ENCODE data around the gene SLC25A42. TPM values are rescaled to one million over a fixed set of nuclear protein-coding genes. Genes with fewer than 3 reads are reported as not detected.
"Not testable (repeated sequence)": the region's sequence is repeated elsewhere in the genome, so short reads cannot be mapped to it uniquely, and the experiment has no call there.

The SLC25A42 gene
- total and polyA plus RNA-seq, 4 donors, result 3.8 to 12.5 (median 9.9) TPM

- Histone ChIP-seq H3K9me3 (ENCODE audit: control insufficient read depth, low read length) (no peaks in the 10 kb centered on the region), H3K36me3 (ENCODE audit: control insufficient read depth in 1 of 2, insufficient read depth in 2 of 2, low read length in 1 of 2) (peaks cover 0 to 1% of the 10 kb centered on the region in 2 donors), H3K4me1 (ENCODE audit: control insufficient read depth in 1 of 2, insufficient read depth in 2 of 2, low read length in 2 of 2) (no peaks in the 10 kb centered on the region), H3K27ac (ENCODE audit: low read depth in 1 of 2, low read length in 2 of 2) (no peak overlapping the region), H3K4me3 (ENCODE audit: low read length in 2 of 2) (no peak overlapping the region), H3K27me3 (ENCODE audit: control insufficient read depth in 1 of 2, insufficient read depth in 2 of 2, low read length in 1 of 2) (no peaks in the 10 kb centered on the region)
- ATAC-seq (ENCODE audit: low FRiP score), result peak; percentile 66
- DNase-seq, result peak; percentile 59 to 83
- WGBS, 2 donors, result 36 to 41% methylated on average over 30 to 36 of the region's 36 CpGs
- intact Hi-C loops (cut with DNase I), result no loop called here
Observed at GRCh38 chr19:19105365-19106055, 41.7 kb downstream of the SLC25A42 start.

DNA sequence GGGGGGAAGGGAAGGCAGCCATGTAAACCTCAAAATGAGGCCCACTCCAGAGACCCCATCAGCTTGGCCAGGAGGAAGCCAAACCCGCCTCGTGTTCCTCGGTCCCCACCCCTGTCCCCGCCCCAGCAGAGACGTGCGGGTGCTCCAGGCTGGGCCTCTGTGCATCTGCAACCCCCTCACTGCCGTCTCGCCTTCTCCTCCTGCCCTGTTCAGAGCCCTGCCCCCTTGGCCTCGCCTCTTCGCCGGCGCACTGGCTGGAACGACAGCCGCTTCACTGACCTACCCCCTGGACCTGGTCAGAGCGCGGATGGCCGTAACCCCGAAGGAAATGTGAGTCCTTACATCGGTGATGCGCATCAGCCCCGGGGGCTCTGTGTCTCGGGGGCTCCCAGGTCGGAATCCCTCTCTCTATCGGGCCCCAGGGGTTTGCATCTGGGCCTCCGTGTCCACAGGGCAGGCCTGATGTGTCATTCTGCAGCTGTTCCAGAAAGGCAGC lies 42.3 kb downstream of the SLC25A42 start:
- H3K4me3 ChIP-seq (ENCODE audit: low read length in 2 of 2), result no peak overlapping the region
- H3K9me3 ChIP-seq (ENCODE audit: control insufficient read depth, low read length), result no peaks in the 10 kb centered on the region
- H3K27me3 ChIP-seq (ENCODE audit: control insufficient read depth in 1 of 2, insufficient read depth in 2 of 2, low read length in 1 of 2), result no peaks in the 10 kb centered on the region
- intact Hi-C loops (cut with DNase I), result no loop called here
- no peaks in the 10 kb centered on the region for H3K4me1 ChIP-seq (ENCODE audit: control insufficient read depth in 1 of 2, insufficient read depth in 2 of 2, low read length in 2 of 2)
- DNase-seq (no peak), ATAC-seq (ENCODE audit: low FRiP score) (peak; percentile 43)
- no peak overlapping the region for H3K27ac ChIP-seq (ENCODE audit: low read depth in 1 of 2, low read length in 2 of 2)
- 60 to 67% methylated on average over 25 of the region's 25 CpGs for WGBS, 2 donors
- H3K36me3 ChIP-seq (ENCODE audit: control insufficient read depth in 1 of 2, insufficient read depth in 2 of 2, low read length in 1 of 2), result no peaks in the 10 kb centered on the region

DNA sequence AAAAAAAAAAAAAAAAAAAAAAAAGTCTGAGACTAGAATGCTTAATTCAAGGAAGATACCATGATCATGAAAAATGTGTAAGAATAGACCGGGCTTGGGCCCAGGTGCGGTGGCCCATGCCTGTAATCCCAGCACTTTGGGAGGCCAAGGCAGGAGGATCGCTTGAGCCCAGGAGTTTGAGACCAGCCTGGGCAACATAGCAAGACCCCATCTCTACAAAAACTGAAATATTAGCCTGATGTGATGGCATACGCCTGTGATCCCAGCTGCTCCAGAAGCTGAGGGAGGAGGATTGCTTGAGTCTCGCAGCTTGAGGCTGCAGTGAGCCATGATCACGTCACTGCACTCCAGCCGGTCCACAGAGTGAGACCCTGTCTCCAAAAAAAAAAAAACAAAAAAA lies 43.1 kb downstream of the SLC25A42 start:
- H3K9me3 ChIP-seq (ENCODE audit: control insufficient read depth, low read length); intact Hi-C loops (cut with DNase I): not testable (repeated sequence)

DNA sequence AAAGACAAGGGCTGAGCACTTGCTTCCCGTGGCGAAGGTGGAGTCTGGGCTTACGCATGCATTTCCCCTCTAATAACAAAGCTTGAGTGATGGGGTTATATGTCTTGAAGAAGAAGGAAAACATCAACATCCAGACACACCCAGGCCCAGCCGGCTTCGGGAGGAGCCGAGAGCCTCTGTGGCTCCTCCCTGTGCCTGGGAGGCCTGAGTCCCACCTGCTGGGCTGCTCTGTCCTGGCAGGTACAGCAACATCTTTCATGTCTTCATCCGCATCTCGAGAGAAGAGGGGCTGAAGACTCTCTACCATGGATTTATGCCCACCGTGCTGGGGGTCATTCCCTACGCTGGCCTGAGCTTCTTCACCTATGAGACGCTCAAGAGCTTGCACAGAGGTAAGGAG lies 43.9 kb downstream of the SLC25A42 start:
- Histone ChIP-seq H3K9me3 (ENCODE audit: control insufficient read depth, low read length) (no peaks in the 10 kb centered on the region), H3K4me3 (ENCODE audit: low read length in 2 of 2) (no peak overlapping the region), H3K36me3 (ENCODE audit: control insufficient read depth in 1 of 2, insufficient read depth in 2 of 2, low read length in 1 of 2) (no peaks in the 10 kb centered on the region), H3K27ac (ENCODE audit: low read depth in 1 of 2, low read length in 2 of 2) (no peak overlapping the region), H3K4me1 (ENCODE audit: control insufficient read depth in 1 of 2, insufficient read depth in 2 of 2, low read length in 2 of 2) (no peaks in the 10 kb centered on the region), H3K27me3 (ENCODE audit: control insufficient read depth in 1 of 2, insufficient read depth in 2 of 2, low read length in 1 of 2) (no peaks in the 10 kb centered on the region)
- DNase-seq (no peak), ATAC-seq (ENCODE audit: low FRiP score) (no peak)
- intact Hi-C loops (cut with DNase I), result no loop called here
- 90 to 91% methylated on average over 11 of the region's 11 CpGs for WGBS, 2 donors

More for the DNA sequence above, 43.1 kb downstream of the SLC25A42 start:
- not testable (repeated sequence) for ATAC-seq (ENCODE audit: low FRiP score); H3K27ac ChIP-seq (ENCODE audit: low read depth in 1 of 2, low read length in 2 of 2); H3K27me3 ChIP-seq (ENCODE audit: control insufficient read depth in 1 of 2, insufficient read depth in 2 of 2, low read length in 1 of 2); H3K36me3 ChIP-seq (ENCODE audit: control insufficient read depth in 1 of 2, insufficient read depth in 2 of 2, low read length in 1 of 2); H3K4me1 ChIP-seq (ENCODE audit: control insufficient read depth in 1 of 2, insufficient read depth in 2 of 2, low read length in 2 of 2); H3K4me3 ChIP-seq (ENCODE audit: low read length in 2 of 2); DNase-seq
- WGBS, 2 donors, result 92 to 94% methylated on average over 7 of the region's 7 CpGs

DNA sequence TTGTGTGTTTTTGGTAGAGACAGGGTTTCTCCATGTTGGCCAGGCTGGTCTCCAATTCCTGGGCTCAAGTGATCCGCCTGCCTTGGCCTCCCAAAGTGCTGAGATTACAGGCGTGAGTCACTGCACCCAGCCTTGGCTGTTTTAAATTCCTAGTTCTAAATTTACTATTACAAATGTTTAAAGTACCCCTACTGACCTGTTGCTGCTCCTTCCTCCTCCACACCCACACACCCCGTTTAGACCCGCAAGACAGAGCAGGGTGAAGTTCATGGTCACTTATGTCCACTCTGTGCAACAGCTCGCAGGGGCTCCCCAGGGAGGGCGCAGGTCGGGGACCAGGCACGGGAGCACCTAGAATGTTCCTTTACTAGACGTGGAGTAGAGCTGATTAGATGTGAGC lies 45.8 kb downstream of the SLC25A42 start:
- Histone ChIP-seq H3K36me3 (ENCODE audit: control insufficient read depth in 1 of 2, insufficient read depth in 2 of 2, low read length in 1 of 2) (no peaks in the 10 kb centered on the region), H3K9me3 (ENCODE audit: control insufficient read depth, low read length) (no peaks in the 10 kb centered on the region), H3K4me1 (ENCODE audit: control insufficient read depth in 1 of 2, insufficient read depth in 2 of 2, low read length in 2 of 2) (no peaks in the 10 kb centered on the region), H3K27ac (ENCODE audit: low read depth in 1 of 2, low read length in 2 of 2) (no peak overlapping the region), H3K4me3 (ENCODE audit: low read length in 2 of 2) (no peak overlapping the region), H3K27me3 (ENCODE audit: control insufficient read depth in 1 of 2, insufficient read depth in 2 of 2, low read length in 1 of 2) (no peaks in the 10 kb centered on the region)
- ATAC-seq (ENCODE audit: low FRiP score) (no peak), DNase-seq (no peak)
- WGBS, 2 donors, result 38 to 40% methylated on average over 9 of the region's 9 CpGs
- intact Hi-C loops (cut with DNase I), result no loop called here

- Histone ChIP-seq H3K27me3 (ENCODE audit: control insufficient read depth in 1 of 2, insufficient read depth in 2 of 2, low read length in 1 of 2) (no peaks in the 10 kb centered on the region), H3K4me3 (ENCODE audit: low read length in 2 of 2) (no peak overlapping the region), H3K36me3 (ENCODE audit: control insufficient read depth in 1 of 2, insufficient read depth in 2 of 2, low read length in 1 of 2) (no peaks in the 10 kb centered on the region), H3K4me1 (ENCODE audit: control insufficient read depth in 1 of 2, insufficient read depth in 2 of 2, low read length in 2 of 2) (no peaks in the 10 kb centered on the region), H3K27ac (ENCODE audit: low read depth in 1 of 2, low read length in 2 of 2) (no peak overlapping the region), H3K9me3 (ENCODE audit: control insufficient read depth, low read length) (no peaks in the 10 kb centered on the region)
- DNase-seq (no peak), ATAC-seq (ENCODE audit: low FRiP score) (no peak)
- WGBS, 2 donors, result 21 to 24% methylated on average over 54 to 66 of the region's 66 CpGs
- intact Hi-C loops (cut with DNase I), result no loop called here
Observed at GRCh38 chr19:19110410-19111135, 46.8 kb downstream of the SLC25A42 start.

DNA sequence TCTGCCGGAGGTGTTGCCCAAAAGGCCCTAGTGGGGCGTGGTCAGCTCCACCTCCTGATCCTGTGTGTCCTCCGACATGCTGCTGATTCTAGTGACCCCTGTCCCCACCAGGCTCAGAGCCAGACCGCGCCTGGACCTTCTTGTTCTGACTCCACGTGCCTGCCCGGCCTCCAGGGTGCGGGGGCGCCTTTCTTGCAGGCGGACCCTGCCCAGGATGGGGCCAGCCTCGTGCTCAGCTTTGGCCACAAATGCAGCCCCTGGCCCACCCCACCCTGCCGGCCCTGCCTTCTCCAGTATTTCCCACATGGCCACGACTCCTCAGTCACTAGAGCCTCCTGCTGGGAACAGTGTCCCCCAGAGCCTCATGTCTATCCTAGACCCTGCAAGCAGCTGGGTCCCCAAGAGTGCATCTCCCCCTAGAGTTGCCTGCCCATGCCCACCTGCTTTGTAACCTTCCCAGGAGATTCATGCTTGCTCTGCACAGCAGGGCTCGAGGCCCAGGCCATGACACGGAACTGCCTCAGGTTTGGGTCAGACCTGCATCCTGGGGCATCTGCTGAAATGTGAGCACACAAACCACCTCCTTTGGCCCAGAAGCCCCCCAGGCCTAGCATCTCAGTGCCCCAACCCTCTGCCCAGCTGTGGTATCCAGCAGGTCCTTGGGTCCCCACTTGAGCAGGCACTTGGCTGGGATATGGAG lies 47.5 kb downstream of the SLC25A42 start:
- no peaks in the 10 kb centered on the region for H3K9me3 ChIP-seq (ENCODE audit: control insufficient read depth, low read length)
- WGBS, 2 donors, result 79 to 85% methylated on average over 15 of the region's 15 CpGs
- no peak overlapping the region for H3K27ac ChIP-seq (ENCODE audit: low read depth in 1 of 2, low read length in 2 of 2)
- H3K4me3 ChIP-seq (ENCODE audit: low read length in 2 of 2), result no peak overlapping the region
- no peaks in the 10 kb centered on the region for H3K36me3 ChIP-seq (ENCODE audit: control insufficient read depth in 1 of 2, insufficient read depth in 2 of 2, low read length in 1 of 2)
- no peaks in the 10 kb centered on the region for H3K27me3 ChIP-seq (ENCODE audit: control insufficient read depth in 1 of 2, insufficient read depth in 2 of 2, low read length in 1 of 2)
- no peak for ATAC-seq (ENCODE audit: low FRiP score)
- intact Hi-C loops (cut with DNase I), result no loop called here
- no peaks in the 10 kb centered on the region for H3K4me1 ChIP-seq (ENCODE audit: control insufficient read depth in 1 of 2, insufficient read depth in 2 of 2, low read length in 2 of 2)
- no peak for DNase-seq

GRCh38 chr19:19111967-19112580 lies 48.3 kb downstream of the SLC25A42 start:
- Histone ChIP-seq H3K4me3 (ENCODE audit: low read length in 2 of 2) (no peak overlapping the region), H3K36me3 (ENCODE audit: control insufficient read depth in 1 of 2, insufficient read depth in 2 of 2, low read length in 1 of 2) (no peaks in the 10 kb centered on the region), H3K27ac (ENCODE audit: low read depth in 1 of 2, low read length in 2 of 2) (no peak overlapping the region), H3K27me3 (ENCODE audit: control insufficient read depth in 1 of 2, insufficient read depth in 2 of 2, low read length in 1 of 2) (no peaks in the 10 kb centered on the region), H3K4me1 (ENCODE audit: control insufficient read depth in 1 of 2, insufficient read depth in 2 of 2, low read length in 2 of 2) (no peaks in the 10 kb centered on the region), H3K9me3 (ENCODE audit: control insufficient read depth, low read length) (no peaks in the 10 kb centered on the region)
- DNase-seq, result no peak
- 81 to 85% methylated on average over 9 of the region's 9 CpGs for WGBS, 2 donors
- intact Hi-C loops (cut with DNase I), result no loop called here
- ATAC-seq (ENCODE audit: low FRiP score), result no peak
